NOMO-1 treated with dmso at 0.1 percent for 144 hours (cell line): ENCODE data around the gene CMC2.

Experiments
- DNase-seq: peaks from one replicate; lab custom pipeline; 2025; ENCODE audit not compliant: unreplicated experiment; lab: John Stamatoyannopoulos, UW

Gene CMC2

DNA sequence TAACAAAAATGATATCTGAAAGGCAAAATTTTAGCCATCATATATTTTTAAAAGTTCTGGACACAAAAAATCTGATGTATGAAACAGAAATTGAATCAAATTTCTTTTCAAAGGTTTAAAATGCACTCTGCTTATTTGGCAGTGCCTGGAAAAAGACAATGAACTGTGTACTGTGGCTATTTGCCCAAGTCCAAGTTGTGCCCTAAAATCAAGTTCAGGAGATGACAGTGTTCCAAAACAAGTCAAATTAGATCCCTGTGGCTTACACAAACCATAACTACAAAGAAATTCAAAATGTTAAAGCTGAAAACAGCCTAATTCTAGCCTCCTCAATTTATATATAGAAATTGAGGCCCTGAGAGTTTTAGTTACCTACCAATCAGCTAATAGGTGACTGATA lies 25.6 kb downstream of the CMC2 start:
- DNase-seq: no peak

DNA sequence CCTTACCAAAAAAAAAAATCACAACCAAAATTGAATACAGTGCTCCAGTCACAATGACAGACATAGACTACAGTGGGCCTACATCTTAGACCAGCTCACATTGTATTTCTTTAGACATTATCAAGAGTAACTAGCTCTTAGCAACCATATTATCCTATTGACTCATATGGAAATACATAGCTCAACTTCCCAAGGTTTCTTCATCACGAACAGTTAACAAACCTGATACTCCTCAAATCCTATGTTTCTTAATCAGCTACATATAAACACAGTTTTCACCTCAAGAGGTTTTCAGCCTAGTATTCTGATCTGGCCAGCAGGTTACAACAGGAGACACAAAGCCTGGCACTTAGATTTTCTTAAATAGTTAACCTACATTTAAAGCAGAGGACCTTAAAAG lies 29.7 kb downstream of the CMC2 start:
- DNase-seq: no peak

GRCh38 chr16:80974649-80975376 lies 31.9 kb downstream of the CMC2 start:
- no peak for DNase-seq

- no peak for DNase-seq
These were observed 32.7 kb downstream of the CMC2 start for GRCh38 chr16:80973991-80974390.

DNA sequence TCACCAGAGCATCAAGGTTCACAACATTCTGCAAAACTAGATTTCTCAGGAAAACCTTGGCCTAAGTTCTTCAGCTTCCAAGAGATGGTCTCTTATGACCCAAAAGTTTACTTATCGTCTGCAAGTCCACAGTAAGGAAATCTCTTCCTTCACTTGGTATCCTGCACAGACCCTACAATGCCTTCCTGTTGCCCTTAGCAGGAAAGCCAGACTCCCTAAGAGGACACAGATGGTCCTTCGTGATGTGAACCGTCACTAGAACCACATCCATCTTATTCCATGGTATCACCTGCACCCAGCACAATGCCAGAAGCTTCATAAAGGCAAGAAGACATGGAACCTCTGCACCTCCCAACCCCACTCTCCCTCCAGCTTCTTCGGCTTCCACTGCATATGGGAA lies 34.1 kb downstream of the CMC2 start:
- no peak for DNase-seq

DNA sequence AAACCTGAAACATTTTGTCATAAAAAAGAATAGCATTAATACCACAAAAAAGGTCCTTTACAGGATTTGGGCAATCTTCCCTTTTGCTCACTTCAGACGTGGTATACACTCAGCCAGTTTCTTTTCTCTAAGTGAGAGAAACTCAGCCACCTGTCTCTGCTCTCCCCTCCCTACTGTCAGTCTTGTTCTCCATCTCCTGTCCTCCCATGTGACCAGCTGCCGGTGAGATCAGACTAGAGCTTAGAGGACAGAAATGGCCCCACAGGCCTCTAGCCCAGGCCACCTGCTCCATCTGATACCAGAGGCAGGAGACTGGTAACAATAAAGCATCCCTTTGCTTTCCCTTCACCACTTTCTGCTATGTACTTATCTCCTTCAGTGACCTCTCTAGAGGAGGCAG lies 34.9 kb downstream of the CMC2 start:
- no peak for DNase-seq

GRCh38 chr16:80969114-80969484 lies 37.6 kb downstream of the CMC2 start:
- DNase-seq: no peak

DNA sequence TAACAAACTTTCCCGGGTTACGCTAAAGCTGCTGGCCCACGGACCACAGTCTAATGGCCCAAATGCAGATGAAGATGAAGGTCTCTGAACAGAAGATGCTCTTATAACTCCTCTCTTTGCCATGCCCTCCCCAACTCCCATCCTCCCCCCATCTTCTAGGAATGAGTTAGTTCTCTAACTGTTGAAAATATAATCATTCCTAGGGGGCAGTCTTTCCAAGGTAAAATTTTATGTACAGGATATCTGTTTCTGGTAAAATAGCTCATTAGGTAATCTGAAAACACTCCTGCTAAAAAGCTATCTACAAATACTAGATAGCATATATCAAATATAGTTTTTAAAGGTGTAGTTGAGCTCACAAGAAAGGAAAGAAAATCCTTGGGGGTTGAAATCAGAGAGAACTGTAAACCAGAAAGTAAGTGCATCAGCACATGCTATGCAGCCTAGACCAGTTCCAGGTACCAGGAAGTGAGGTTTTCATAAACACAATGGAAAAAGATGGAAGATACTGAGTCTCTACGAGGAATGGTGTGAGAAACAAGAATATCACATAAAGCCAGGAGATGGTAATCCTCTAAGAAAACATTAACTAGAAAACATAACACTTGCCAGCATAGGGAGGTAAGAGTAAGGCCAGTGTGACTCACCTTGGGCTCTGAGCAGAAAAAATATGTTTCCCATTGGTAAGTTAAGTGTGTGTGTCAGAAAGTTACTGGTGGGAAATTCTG lies 38.1 kb downstream of the CMC2 start:
- DNase-seq: no peak

DNA sequence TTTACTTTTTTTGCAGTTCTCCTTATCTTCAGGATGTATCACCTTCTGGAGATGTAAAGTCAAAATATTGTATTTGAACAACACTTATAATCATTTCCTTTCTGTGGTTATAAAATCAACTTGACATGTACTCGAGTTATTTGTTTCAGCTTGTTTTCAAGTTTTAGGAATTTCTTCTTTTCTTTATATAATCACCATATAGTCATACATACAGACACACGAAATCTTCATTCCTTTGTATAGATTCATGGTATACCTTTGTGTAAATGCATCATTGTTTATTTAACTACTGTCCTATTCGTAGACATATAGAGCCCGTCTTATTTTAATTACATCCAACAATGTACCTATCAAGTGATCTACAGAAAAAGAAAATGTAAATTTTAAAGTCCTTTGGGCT lies 40.1 kb downstream of the CMC2 start:
- no peak for DNase-seq

DNA sequence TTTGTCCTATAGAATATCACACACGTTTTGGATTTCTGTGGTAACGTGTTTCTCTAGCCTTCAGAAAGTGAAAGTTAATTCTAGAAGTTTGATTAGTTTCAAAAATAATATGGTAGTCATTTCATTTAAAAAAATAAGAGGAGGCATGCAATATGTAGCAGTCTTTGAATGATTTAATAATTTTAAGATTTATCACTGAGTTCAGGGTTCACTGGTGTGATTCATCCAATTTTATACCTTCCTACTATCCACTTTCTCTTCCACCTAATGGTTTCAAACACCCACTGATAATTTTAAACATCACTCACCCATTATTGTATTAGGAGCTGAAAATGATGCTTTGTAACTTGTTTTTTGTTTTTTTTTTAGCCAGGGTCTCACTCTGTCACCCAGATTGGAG lies 42.3 kb downstream of the CMC2 start:
- DNase-seq: no peak

GRCh38 chr16:80962879-80963278 lies 43.8 kb downstream of the CMC2 start:
- DNase-seq: no peak

DNA sequence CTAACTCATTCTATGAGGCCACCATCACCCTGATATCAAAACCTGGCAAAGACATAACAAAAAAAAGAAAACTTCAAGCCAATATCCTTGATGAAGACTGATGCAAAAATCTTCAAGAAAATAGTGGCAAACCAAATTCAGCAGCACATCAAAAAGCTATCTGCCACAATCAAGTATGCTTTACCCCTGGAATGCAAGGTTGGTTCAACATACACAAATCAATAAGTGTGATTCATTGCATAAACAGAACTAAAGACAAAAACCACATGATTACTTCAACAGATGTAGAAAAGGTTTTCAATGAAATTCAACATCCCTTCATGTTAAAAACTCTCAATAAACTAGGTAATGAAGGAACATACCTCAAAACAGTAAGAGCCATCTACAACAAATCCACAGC lies 48.4 kb downstream of the CMC2 start:
- DNase-seq: no peak

- no peak for DNase-seq
These were observed 51.7 kb downstream of the CMC2 start for GRCh38 chr16:80954985-80955384.

- no peak for DNase-seq
These were observed 57.7 kb downstream of the CMC2 start for GRCh38 chr16:80948886-80949493.

- DNase-seq: no peak
These were observed 58.7 kb downstream of the CMC2 start for GRCh38 chr16:80947708-80948625.

DNA sequence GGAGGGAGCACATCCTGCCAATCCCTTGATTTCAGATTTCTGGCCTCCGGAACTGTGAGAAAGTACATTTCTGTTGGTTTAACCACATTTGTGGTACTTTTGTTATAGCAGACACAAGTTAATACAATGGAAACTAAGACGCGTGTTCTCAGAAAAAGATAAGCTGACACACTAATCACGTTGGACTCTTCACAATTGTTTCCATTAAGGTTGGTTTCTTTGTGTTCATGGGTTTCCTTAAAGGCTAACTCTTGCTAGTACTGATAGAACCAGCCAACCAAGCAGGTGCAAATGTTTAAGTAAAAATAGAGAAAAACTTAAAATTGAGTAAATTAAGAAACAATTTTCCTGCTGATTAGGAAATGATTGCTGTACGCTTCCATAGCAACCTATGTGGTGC lies 59.4 kb downstream of the CMC2 start:
- DNase-seq: no peak

GRCh38 chr16:80946481-80946880 lies 60.2 kb downstream of the CMC2 start:
- DNase-seq: no peak

DNA sequence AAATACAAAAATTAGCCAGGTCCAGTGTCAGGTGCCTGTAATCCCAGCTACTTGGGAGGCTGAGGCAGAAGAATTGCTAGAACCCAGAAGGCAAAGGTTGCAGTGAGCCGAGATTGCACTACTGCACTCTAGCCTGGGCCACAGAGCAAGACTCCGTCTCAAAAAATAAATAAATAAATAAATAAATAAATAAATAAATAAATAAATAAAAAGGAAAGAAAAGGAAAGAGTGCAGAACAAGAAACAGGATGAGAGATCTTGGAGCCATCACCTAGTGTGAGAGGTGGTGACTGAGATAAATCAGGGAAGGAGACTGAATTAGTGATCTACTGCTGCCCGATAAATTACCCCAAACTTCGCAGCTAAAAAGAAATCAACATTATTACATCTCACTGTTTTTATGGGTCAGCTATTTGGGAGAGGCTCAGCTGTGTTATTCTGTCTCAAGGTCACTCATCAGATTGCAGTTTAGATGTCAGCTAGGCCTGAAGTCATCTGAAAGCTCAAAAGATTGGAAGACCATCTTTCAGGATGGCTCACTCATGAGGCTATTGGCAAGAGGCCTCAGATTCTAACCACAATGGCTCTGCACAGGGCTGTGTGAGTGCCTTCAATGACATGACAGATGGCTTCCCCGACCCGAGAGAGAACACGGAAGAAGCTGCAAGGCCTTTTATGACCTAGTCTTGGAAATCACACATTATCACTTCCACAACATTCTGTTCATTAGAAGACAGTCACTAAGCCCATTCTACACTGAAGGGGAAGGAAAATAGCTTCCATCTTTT lies 66.4 kb downstream of the CMC2 start:
- DNase-seq: no peak

- DNase-seq: no peak
These were observed 67.8 kb downstream of the CMC2 start for GRCh38 chr16:80938879-80939260.

DNA sequence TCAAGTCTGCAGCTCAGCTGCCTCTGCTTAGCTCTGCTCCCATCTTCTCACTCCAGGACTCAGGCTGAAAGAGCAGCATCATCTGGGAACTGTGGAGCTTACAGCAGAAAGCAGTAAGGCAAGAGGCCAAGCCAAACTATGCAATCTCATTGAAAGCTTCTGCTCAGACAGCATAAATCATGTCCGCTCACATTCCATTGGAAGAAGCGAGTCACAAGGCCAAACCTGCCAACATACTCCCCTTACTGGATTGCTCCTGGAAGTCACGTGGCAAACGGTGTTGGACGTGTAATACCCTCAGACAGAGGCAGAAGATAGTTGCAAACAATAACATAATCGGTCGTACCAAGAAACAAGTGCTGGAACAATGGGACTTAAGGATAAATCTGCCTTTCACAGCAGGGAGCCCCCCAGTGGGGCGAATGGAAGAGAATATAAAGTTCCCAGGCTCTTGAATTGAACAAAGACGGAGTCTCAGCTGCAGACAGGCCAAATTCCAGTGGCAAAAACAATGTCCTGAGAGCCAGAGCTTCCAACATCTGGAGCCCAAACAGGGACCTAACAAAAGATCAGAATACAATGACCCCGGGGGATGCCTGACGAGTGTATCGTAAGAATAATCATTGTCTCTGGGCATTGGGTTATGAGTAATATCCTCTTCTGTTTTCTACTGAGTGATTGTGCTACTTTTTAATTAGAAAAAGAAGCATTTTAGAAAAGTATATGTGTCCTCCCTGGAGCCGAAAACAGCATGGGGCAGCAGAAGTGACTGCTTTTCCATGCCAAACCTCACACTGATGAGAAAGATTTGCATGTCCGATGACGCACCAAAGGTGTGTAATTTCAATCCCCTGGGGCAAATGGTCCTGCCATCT lies 68.4 kb downstream of the CMC2 start:
- DNase-seq: no peak
